SU-DHL-6 (cell line): ENCODE data around the gene KLHL24.

Experiments
- CTCF ChIP-seq: fragments of 200-600 bp; sonication (generic); IDR thresholded peaks from one replicate; pipeline ENCODE4 v1.5.1; 2017; ENCODE audit warnings: antibody characterized with exemption, mild to moderate bottlenecking, low read length, moderate library complexity; ENCODE audit not compliant: insufficient read depth, poor library complexity, severe bottlenecking
- EZH2phosphoT487 ChIP-seq: fragments of 200-600 bp; sonication (generic), shearing (Covaris generic); conservative IDR thresholded peaks from 2 replicates; pipeline ENCODE4 v1.6.1; 2018; ENCODE audit warnings: mild to moderate bottlenecking, antibody characterized with exemption, low read length, moderate library complexity, mixed read lengths

GRCh38 chr3:183730361-183730760 lies 94.9 kb downstream of the KLHL24 start:
- no peak for TF ChIP-seq EZH2phosphoT487
- no peak for TF ChIP-seq CTCF
